Neural cell (in vitro differentiated cells): ENCODE results near the gene RBM20. TPM values are rescaled to one million over a fixed set of nuclear protein-coding genes. Genes with fewer than 3 reads are reported as not detected.

Experiments
- H2AFZ ChIP-seq: fragments of 200-600, 300-800 bp; sonication (generic), shearing (Covaris generic); 2 replicates; pipeline ENCODE4 v1.6.0; 2014; ENCODE audit warnings: low read depth, mild to moderate bottlenecking, antibody characterized with exemption, low read length, moderate library complexity
- H3F3A ChIP-seq: fragments of 200-600 bp; shearing (Covaris generic); 2 replicates; pipeline ENCODE4 v1.6.1; 2016; ENCODE audit warnings: mild to moderate bottlenecking, moderate library complexity, mixed read lengths, antibody characterized with exemption, low read length; ENCODE audit not compliant: insufficient read depth, poor library complexity, severe bottlenecking
- H3K27ac ChIP-seq: fragments of 200-600, 300-800 bp; sonication (generic), shearing (Covaris generic); 2 replicates; pipeline ENCODE4 v1.5.1; 2014; ENCODE audit warnings: mild to moderate bottlenecking, low read length, moderate library complexity
- H3K27me3 ChIP-seq: fragments of 300-800, 200-600 bp; sonication (generic), shearing (Covaris generic); 2 replicates; pipeline ENCODE4 v1.6.0; 2014; ENCODE audit warnings: mild to moderate bottlenecking, low read depth, low read length, moderate library complexity; ENCODE audit not compliant: insufficient read depth
- H3K36me3 ChIP-seq: fragments of 300-800, 200-600 bp; sonication (generic), shearing (Covaris generic); 2 replicates; pipeline ENCODE4 v1.5.1; 2014; ENCODE audit warnings: mild to moderate bottlenecking, antibody characterized with exemption, low read length, moderate library complexity; ENCODE audit not compliant: insufficient read depth
- H3K4me2 ChIP-seq: fragments of 300-800, 200-600 bp; sonication (generic), shearing (Covaris generic); 2 replicates; pipeline ENCODE4 v1.6.0; 2014; ENCODE audit warnings: mild to moderate bottlenecking, low read length
- H3K4me3 ChIP-seq: fragments of 300-800, 200-600 bp; sonication (generic), shearing (Covaris generic); 2 replicates; pipeline ENCODE4 v1.5.1; 2014; ENCODE audit warnings: mild to moderate bottlenecking, low read length, moderate library complexity
- H3K79me2 ChIP-seq: fragments of 200-600 bp; shearing (Covaris generic); replicated peaks from 2 replicates; pipeline ENCODE4 v1.6.0; 2014; ENCODE audit warnings: mild to moderate bottlenecking, low read length, moderate library complexity; ENCODE audit not compliant: insufficient read depth
- H3K9ac ChIP-seq: fragments of 300-800, 200-600 bp; sonication (generic), shearing (Covaris generic); 2 replicates; pipeline ENCODE4 v1.6.1; 2016; ENCODE audit warnings: mild to moderate bottlenecking, low read length, mixed read lengths
- H3K9me2 ChIP-seq: fragments of 200-600 bp; shearing (Covaris generic); 2 replicates; pipeline ENCODE4 v1.6.1; 2016; ENCODE audit warnings: mild to moderate bottlenecking, low read length, mixed read lengths; ENCODE audit not compliant: insufficient read depth
- H3K9me3 ChIP-seq: fragments of 200-600, 300-800 bp; sonication (generic), shearing (Covaris generic); 2 replicates; pipeline ENCODE4 v1.6.1; 2016; ENCODE audit warnings: mild to moderate bottlenecking, mixed run types, low read length, moderate library complexity, mixed read lengths
- H4K20me1 ChIP-seq: fragments of 200-600 bp; shearing (Covaris generic); 2 replicates; pipeline ENCODE4 v1.6.1; 2016; ENCODE audit warnings: mild to moderate bottlenecking, mixed run types; ENCODE audit not compliant: insufficient read depth
- EP300 ChIP-seq: fragments of 450-650 bp; conservative IDR thresholded peaks from 2 replicates; pipeline ENCODE4 v1.6.1; 2014; ENCODE audit warnings: antibody characterized with exemption, mild to moderate bottlenecking, moderate library complexity; ENCODE audit not compliant: poor library complexity, severe bottlenecking
- EZH2 ChIP-seq: fragments of 200-600, 300-800 bp; shearing (Covaris generic), sonication (generic); IDR thresholded peaks from 2 replicates; pipeline ENCODE4 v1.6.1; 2014; ENCODE audit warnings: antibody characterized with exemption, low read length, borderline replicate concordance, mild to moderate bottlenecking; ENCODE audit not compliant: insufficient read depth, poor library complexity, severe bottlenecking
- MXI1 ChIP-seq: fragments of 450-650 bp; conservative IDR thresholded peaks from 2 replicates; pipeline ENCODE4 v1.6.1; 2014; ENCODE audit warnings: antibody characterized with exemption, mild to moderate bottlenecking; ENCODE audit not compliant: poor library complexity, severe bottlenecking
- POLR2AphosphoS5 ChIP-seq: IDR thresholded peaks from 2 replicates; pipeline ENCODE4 v1.6.1; 2012
- RAD21 ChIP-seq: fragments of 450-650 bp; conservative IDR thresholded peaks from 2 replicates; pipeline ENCODE4 v1.6.1; 2014; ENCODE audit warnings: antibody characterized with exemption, mild to moderate bottlenecking, moderate library complexity
- SMC3 ChIP-seq: fragments of 450-650 bp; conservative IDR thresholded peaks from 2 replicates; pipeline ENCODE4 v1.6.1; 2014; ENCODE audit warnings: antibody characterized with exemption, mild to moderate bottlenecking, moderate library complexity; ENCODE audit not compliant: poor library complexity
- TAF1 ChIP-seq: IDR thresholded peaks from 2 replicates; pipeline ENCODE4 v1.6.1; 2012; ENCODE audit warnings: low read depth
- polyA plus RNA-seq: library from polyadenylated mRNA; depleted of rRNA; stranded (reverse); fragments of >200 nt; gene quantifications from 2 replicates; pipeline ENCODE4 v1.2.3, GENCODE V29; 2014
- TF ChIP-seq, protein P1 (sequence below): IDR thresholded peaks from 2 replicates; pipeline ENCODE4 v1.6.1; 2012; ENCODE audit warnings: borderline replicate concordance
- TF ChIP-seq, protein P2 (sequence below): fragments of 450-650 bp; IDR thresholded peaks from 2 replicates; pipeline ENCODE4 v1.5.1; 2014; ENCODE audit warnings: antibody characterized with exemption, mild to moderate bottlenecking, moderate library complexity; ENCODE audit not compliant: poor library complexity, severe bottlenecking

Gene RBM20
- polyA plus RNA-seq, 1 donor from 2014 or later: 0.07 TPM

- TF ChIP-seq POLR2AphosphoS5: no peak
- TF ChIP-seq, protein P1, sequence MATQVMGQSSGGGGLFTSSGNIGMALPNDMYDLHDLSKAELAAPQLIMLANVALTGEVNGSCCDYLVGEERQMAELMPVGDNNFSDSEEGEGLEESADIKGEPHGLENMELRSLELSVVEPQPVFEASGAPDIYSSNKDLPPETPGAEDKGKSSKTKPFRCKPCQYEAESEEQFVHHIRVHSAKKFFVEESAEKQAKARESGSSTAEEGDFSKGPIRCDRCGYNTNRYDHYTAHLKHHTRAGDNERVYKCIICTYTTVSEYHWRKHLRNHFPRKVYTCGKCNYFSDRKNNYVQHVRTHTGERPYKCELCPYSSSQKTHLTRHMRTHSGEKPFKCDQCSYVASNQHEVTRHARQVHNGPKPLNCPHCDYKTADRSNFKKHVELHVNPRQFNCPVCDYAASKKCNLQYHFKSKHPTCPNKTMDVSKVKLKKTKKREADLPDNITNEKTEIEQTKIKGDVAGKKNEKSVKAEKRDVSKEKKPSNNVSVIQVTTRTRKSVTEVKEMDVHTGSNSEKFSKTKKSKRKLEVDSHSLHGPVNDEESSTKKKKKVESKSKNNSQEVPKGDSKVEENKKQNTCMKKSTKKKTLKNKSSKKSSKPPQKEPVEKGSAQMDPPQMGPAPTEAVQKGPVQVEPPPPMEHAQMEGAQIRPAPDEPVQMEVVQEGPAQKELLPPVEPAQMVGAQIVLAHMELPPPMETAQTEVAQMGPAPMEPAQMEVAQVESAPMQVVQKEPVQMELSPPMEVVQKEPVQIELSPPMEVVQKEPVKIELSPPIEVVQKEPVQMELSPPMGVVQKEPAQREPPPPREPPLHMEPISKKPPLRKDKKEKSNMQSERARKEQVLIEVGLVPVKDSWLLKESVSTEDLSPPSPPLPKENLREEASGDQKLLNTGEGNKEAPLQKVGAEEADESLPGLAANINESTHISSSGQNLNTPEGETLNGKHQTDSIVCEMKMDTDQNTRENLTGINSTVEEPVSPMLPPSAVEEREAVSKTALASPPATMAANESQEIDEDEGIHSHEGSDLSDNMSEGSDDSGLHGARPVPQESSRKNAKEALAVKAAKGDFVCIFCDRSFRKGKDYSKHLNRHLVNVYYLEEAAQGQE: no peak
- no peaks in the 10 kb centered on the region for H3K36me3 ChIP-seq
These were observed 219.8 kb downstream of the RBM20 start for GRCh38 chr10:110863956-110864355.

GRCh38 chr10:110864662-110865140, 220.6 kb downstream of the RBM20 start:
- Histone ChIP-seq H3K36me3 (no peaks in the 10 kb centered on the region), H3K79me2 (no peaks in the 10 kb centered on the region), H3K4me3 (no peak overlapping the region), H3F3A (no peaks in the 10 kb centered on the region), H3K4me2 (no peak overlapping the region), H3K9me2 (no peaks in the 10 kb centered on the region), H3K9me3 (no peaks in the 10 kb centered on the region), H4K20me1 (no peaks in the 10 kb centered on the region), H3K27ac (no peak overlapping the region), H3K9ac (no peak overlapping the region), H2AFZ (no peak overlapping the region), H3K27me3 (no peaks in the 10 kb centered on the region)
- TF ChIP-seq EP300: no peak
- TF ChIP-seq MXI1: no peak
- TF ChIP-seq, protein P1: no peak
- TF ChIP-seq EZH2: no peak
- no peak for TF ChIP-seq TAF1
- TF ChIP-seq RAD21: no peak
- no peak for TF ChIP-seq POLR2AphosphoS5
- no peak for TF ChIP-seq SMC3
- TF ChIP-seq, protein P2, sequence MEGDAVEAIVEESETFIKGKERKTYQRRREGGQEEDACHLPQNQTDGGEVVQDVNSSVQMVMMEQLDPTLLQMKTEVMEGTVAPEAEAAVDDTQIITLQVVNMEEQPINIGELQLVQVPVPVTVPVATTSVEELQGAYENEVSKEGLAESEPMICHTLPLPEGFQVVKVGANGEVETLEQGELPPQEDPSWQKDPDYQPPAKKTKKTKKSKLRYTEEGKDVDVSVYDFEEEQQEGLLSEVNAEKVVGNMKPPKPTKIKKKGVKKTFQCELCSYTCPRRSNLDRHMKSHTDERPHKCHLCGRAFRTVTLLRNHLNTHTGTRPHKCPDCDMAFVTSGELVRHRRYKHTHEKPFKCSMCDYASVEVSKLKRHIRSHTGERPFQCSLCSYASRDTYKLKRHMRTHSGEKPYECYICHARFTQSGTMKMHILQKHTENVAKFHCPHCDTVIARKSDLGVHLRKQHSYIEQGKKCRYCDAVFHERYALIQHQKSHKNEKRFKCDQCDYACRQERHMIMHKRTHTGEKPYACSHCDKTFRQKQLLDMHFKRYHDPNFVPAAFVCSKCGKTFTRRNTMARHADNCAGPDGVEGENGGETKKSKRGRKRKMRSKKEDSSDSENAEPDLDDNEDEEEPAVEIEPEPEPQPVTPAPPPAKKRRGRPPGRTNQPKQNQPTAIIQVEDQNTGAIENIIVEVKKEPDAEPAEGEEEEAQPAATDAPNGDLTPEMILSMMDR: no peak

More at GRCh38 chr10:110863956-110864355, 219.8 kb downstream of the RBM20 start:
- Histone ChIP-seq H3K79me2 (no peaks in the 10 kb centered on the region), H3K9me3 (no peaks in the 10 kb centered on the region), H3K27me3 (no peaks in the 10 kb centered on the region), H3K4me2 (no peak overlapping the region), H3K9me2 (no peaks in the 10 kb centered on the region), H3K9ac (no peak overlapping the region), H3K27ac (no peak overlapping the region), H3K4me3 (no peak overlapping the region), H4K20me1 (no peaks in the 10 kb centered on the region), H3F3A (no peaks in the 10 kb centered on the region), H2AFZ (no peak overlapping the region)
